ENCODE data around the gene PRKAB1. TPM values are rescaled to one million over a fixed set of nuclear protein-coding genes. Genes with fewer than 3 reads are reported as not detected.

PRKAB1 gene
- total RNA-seq, 1 experiment from 2014 or later = 42.2 TPM

DNA sequence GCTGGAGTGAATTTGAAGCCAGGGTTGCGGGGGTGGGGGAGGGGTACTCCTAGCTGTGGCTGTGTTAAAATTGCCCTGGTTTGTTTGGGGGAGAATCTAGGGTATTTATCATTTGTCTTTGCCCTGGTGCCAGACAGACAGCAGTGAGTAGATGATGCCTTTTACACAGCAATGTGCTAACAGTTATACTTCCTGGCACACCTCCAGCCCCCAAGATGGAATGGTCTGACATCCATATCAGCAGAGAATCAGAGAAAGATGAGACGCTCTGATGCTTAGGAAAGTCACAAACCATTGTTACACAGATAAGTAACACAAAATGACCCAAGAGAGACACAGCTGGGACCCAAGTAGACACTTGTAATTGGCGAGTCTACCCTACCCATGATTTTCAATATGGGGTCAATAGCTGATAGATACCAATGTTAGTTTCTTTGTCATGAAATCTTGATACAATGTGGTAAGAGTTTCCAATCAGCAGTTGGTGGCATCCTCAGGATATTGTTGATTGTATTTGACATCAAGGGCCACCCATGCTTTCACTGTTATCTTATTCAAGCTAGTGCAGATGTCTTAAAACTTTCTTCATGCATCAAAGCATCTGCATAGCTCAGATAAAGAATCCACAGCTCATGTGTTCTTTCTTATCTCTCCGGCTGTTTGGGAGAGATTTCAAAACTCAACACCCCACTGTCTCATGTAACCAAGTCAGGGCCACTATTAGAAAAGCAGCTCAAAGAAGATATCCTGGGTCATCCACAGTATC lies 2.6 kb upstream of the PRKAB1 start:
- no peaks in the 10 kb centered on the region for H3K9me3 ChIP-seq (ENCODE audit: control insufficient read depth, low read depth, low read length)
- no peaks in the 10 kb centered on the region for H3K79me2 ChIP-seq (ENCODE audit: insufficient read depth, low read length)
- no peaks in the 10 kb centered on the region for H3K23me2 ChIP-seq (ENCODE audit: insufficient read length, low read depth, low read length, poor library complexity, severe bottlenecking)
- H3K18ac ChIP-seq (ENCODE audit: insufficient read length, low read depth, low read length) = no peak overlapping the region
- no peak overlapping the region for H4K91ac ChIP-seq (ENCODE audit: insufficient read length, low read depth, low read length)
- Mint-ChIP-seq H3K4me1 (peaks cover 13 to 15% of the 10 kb centered on the region in 2 experiments), H3K4me3 (no peak overlapping the region), H3K27me3 (ENCODE audit: low read depth) (peaks cover 11% of the 10 kb centered on the region), H3K27ac (no peak overlapping the region), H3K9me3 (no peaks in the 10 kb centered on the region), H3K36me3 (ENCODE audit: insufficient read depth in 1 of 3, low read depth in 3 of 3) (peaks cover 0 to 10% (median 7%) of the 10 kb centered on the region in 3 experiments; a peak in 5 of 7 replicates)
- H3K9ac ChIP-seq (ENCODE audit: extremely low read depth, insufficient read length, low read length) = no peak overlapping the region
- H2BK5ac ChIP-seq (ENCODE audit: insufficient read length, low read length) = no peak overlapping the region
- no peak overlapping the region for H2AFZ ChIP-seq (ENCODE audit: low read length)
- no peak overlapping the region for H3T11ph ChIP-seq (ENCODE audit: low read length)
- H2BK120ac ChIP-seq (ENCODE audit: low read depth, low read length, poor library complexity, severe bottlenecking) = no peak overlapping the region
- no peak overlapping the region for H3K14ac ChIP-seq (ENCODE audit: insufficient read depth, low read length)
- no peaks in the 10 kb centered on the region for H3K27me3 ChIP-seq (ENCODE audit: insufficient read depth, low read length)
- no peak overlapping the region for H3K4ac ChIP-seq (ENCODE audit: low read depth, low read length)
- no peaks in the 10 kb centered on the region for H3K4me1 ChIP-seq (ENCODE audit: insufficient read depth, low read length)
- H2BK12ac ChIP-seq (ENCODE audit: insufficient read length, low read depth, low read length) = no peak overlapping the region
- no peak overlapping the region for H3K23ac ChIP-seq (ENCODE audit: insufficient read length, low read depth, low read length)
- no peak overlapping the region for H2BK15ac ChIP-seq (ENCODE audit: low read depth, low read length)
- no peak overlapping the region for H4K8ac ChIP-seq (replicated peaks; ENCODE audit: insufficient read length, low read depth, low read length)
- no peak overlapping the region for H4K5ac ChIP-seq (ENCODE audit: insufficient read length, low read depth, low read length)
- H2BK20ac ChIP-seq (ENCODE audit: low read depth, low read length, poor library complexity, severe bottlenecking) = no peak overlapping the region
- no peak for DNase-seq
- H3K27ac ChIP-seq (ENCODE audit: insufficient read length, low read depth, low read length) = no peak overlapping the region
- H3K56ac ChIP-seq (ENCODE audit: insufficient read length, low read depth, low read length) = no peak overlapping the region
- peaks cover 4% of the 10 kb centered on the region for H3K79me1 ChIP-seq (ENCODE audit: insufficient read depth, low read depth, low read length, poor library complexity, severe bottlenecking)
- no peak overlapping the region for H2AK5ac ChIP-seq (ENCODE audit: insufficient read length, low read length)
- WGBS (ENCODE audit: extremely low coverage, insufficient read length, low lambda C conversion rate) = no CpG with 5 or more reads among the region's 4 CpGs
- no peak overlapping the region for H3K4me2 ChIP-seq (ENCODE audit: insufficient read depth, insufficient read length, low read length)
- no peaks in the 10 kb centered on the region for H4K20me1 ChIP-seq (ENCODE audit: control insufficient read depth, insufficient read depth, insufficient read length)
- TF ChIP-seq, protein P1, sequence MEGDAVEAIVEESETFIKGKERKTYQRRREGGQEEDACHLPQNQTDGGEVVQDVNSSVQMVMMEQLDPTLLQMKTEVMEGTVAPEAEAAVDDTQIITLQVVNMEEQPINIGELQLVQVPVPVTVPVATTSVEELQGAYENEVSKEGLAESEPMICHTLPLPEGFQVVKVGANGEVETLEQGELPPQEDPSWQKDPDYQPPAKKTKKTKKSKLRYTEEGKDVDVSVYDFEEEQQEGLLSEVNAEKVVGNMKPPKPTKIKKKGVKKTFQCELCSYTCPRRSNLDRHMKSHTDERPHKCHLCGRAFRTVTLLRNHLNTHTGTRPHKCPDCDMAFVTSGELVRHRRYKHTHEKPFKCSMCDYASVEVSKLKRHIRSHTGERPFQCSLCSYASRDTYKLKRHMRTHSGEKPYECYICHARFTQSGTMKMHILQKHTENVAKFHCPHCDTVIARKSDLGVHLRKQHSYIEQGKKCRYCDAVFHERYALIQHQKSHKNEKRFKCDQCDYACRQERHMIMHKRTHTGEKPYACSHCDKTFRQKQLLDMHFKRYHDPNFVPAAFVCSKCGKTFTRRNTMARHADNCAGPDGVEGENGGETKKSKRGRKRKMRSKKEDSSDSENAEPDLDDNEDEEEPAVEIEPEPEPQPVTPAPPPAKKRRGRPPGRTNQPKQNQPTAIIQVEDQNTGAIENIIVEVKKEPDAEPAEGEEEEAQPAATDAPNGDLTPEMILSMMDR (conservative IDR thresholded peaks at IDR 0.05) = no peak

All from H9 (cell line).